B cell (primary cell): ENCODE results near the gene SUSD4. TPM values are rescaled to one million over a fixed set of nuclear protein-coding genes. Genes with fewer than 3 reads are reported as not detected.

Experiments
- ATAC-seq: fragments of 200-7000 bp; cut with Tn5 transposase; one replicate; pipeline ENCODE4 v1.10.0; 2021; ENCODE audit warnings: low read depth, mild to moderate bottlenecking, moderate number of reproducible peaks, moderate library complexity
- CTCF ChIA-PET: fragments of 350-600 bp; sonication (Branson Sonifier 250); formaldehyde crosslinking; loops from one replicate; lab custom pipeline; 2021; ENCODE audit warnings: antibody characterized with exemption, inconsistent platforms; lab: Charles Lee
- POLR2A ChIA-PET: fragments of 350-600 bp; sonication (Branson Sonifier 250); formaldehyde crosslinking; loops from one replicate; lab custom pipeline; 2021; ENCODE audit warnings: antibody characterized with exemption; lab: Charles Lee
- DNase-seq: peaks from one replicate; pipeline ENCODE4 v3.0.0; 2013
- H2AFZ ChIP-seq: 2 replicates; pipeline ENCODE4 v1.6.1; 2012; ENCODE audit warnings: mild to moderate bottlenecking, low read depth, low read length; ENCODE audit not compliant: insufficient read depth, poor library complexity, severe bottlenecking
- H3K27ac ChIP-seq, 2 donors: 1 replicate in 1 of 2; 2 replicates in 1 of 2; pipeline ENCODE4 v1.5.1; 2012 to 2013; ENCODE audit warnings: low read length in 2 of 2, mild to moderate bottlenecking in 2 of 2, moderate library complexity in 1 of 2
- H3K27me3 ChIP-seq, 4 experiments: fragments of 200-600 bp in 1 of 4; sonication (generic) in 1 of 4; replicated peaks in 1 of 4; 1 replicate in 2 of 4; 2 replicates in 2 of 4; pipeline versions ENCODE4 v1.6.1 to v1.7.0; 2013 to 2016; ENCODE audit warnings: low read length in 3 of 4, mild to moderate bottlenecking in 2 of 4, mixed read lengths in 1 of 4, moderate library complexity in 1 of 4; ENCODE audit not compliant: insufficient read depth in 4 of 4, control insufficient read depth in 3 of 4; ENCODE audit errors: control extremely low read depth in 1 of 4
- H3K36me3 ChIP-seq, 2 experiments: replicated peaks in 1 of 2; 1 replicate in 1 of 2; 2 replicates in 1 of 2; pipeline versions ENCODE4 v1.6.1 to v1.7.1; 2013; ENCODE audit warnings: low read length in 1 of 2; ENCODE audit not compliant: insufficient read depth in 2 of 2, control insufficient read depth in 1 of 2; ENCODE audit errors: control extremely low read depth in 1 of 2, extremely low read depth in 1 of 2
- H3K4me1 ChIP-seq, 2 donors: fragments of 200-600 bp in 1 of 2; sonication (generic) in 1 of 2; 1 replicate in 1 of 2; 2 replicates in 1 of 2; pipeline versions ENCODE4 v1.5.1 to v1.6.1; 2013 to 2017; ENCODE audit warnings: low read length in 2 of 2; ENCODE audit not compliant: control insufficient read depth in 2 of 2, insufficient read depth in 2 of 2
- H3K4me2 ChIP-seq: replicated peaks from 2 replicates; pipeline ENCODE3; 2012; ENCODE audit warnings: mild to moderate bottlenecking, low read depth, low read length; ENCODE audit not compliant: poor library complexity, severe bottlenecking
- H3K4me3 ChIP-seq, 5 experiments: fragments of 200-600 bp in 1 of 5; sonication (generic) in 1 of 5; 1 replicate in 3 of 5; 2 replicates in 2 of 5; pipeline versions ENCODE4 v1.5.1 to v1.7.0; 2011 to 2016; ENCODE audit warnings: low read length in 4 of 5, mild to moderate bottlenecking in 4 of 5, low read depth in 2 of 5, control low read depth in 1 of 5, moderate library complexity in 1 of 5; ENCODE audit not compliant: insufficient read depth in 1 of 5; ENCODE audit errors: control extremely low read depth in 1 of 5, extremely low read depth in 1 of 5
- H3K79me2 ChIP-seq: fragments of 200-600 bp; sonication (generic); one replicate; pipeline ENCODE4 v1.6.0; 2016; ENCODE audit warnings: low read length; ENCODE audit not compliant: control insufficient read depth, insufficient read depth
- H3K9ac ChIP-seq: fragments of 200-600 bp; sonication (generic); 2 replicates; pipeline ENCODE4 v1.6.1; 2017; ENCODE audit warnings: mild to moderate bottlenecking, low read length, moderate library complexity
- H3K9me3 ChIP-seq, 3 donors: one replicate each; pipeline versions ENCODE4 v1.6.1 to v1.7.1; 2013; ENCODE audit warnings: low read length in 2 of 3; ENCODE audit not compliant: control insufficient read depth in 2 of 3, insufficient read depth in 1 of 3; ENCODE audit errors: control extremely low read depth in 1 of 3
- H4K20me1 ChIP-seq: 2 replicates; pipeline ENCODE4 v1.6.0; 2012; ENCODE audit warnings: mild to moderate bottlenecking, low read length; ENCODE audit not compliant: insufficient read depth, control insufficient read depth, poor library complexity, severe bottlenecking
- H3K27ac Mint-ChIP-seq: one replicate; pipeline ENCODE4 v1.8.0; 2021; ENCODE audit warnings: mixed read lengths
- H3K27me3 Mint-ChIP-seq: one replicate; pipeline ENCODE4 v1.8.0; 2021; ENCODE audit warnings: mixed read lengths
- H3K4me1 Mint-ChIP-seq: one replicate; pipeline ENCODE4 v1.8.0; 2021; ENCODE audit warnings: mixed read lengths
- H3K4me3 Mint-ChIP-seq: one replicate; pipeline ENCODE4 v1.8.0; 2021; ENCODE audit warnings: mixed read lengths
- H3K9me3 Mint-ChIP-seq: one replicate; pipeline ENCODE4 v1.8.0; 2022; ENCODE audit warnings: mixed read lengths; ENCODE audit not compliant: insufficient read depth
- EZH2 ChIP-seq: IDR thresholded peaks from 2 replicates; pipeline ENCODE4 v1.6.1; 2012; ENCODE audit warnings: borderline replicate concordance, low read depth, mild to moderate bottlenecking, moderate library complexity, low read length; ENCODE audit not compliant: insufficient read depth, poor library complexity, severe bottlenecking
- WGBS: methylation state at CpG from one replicate; pipeline ENCODE4 v1.1.5; 2013; ENCODE audit warnings: missing lambda C conversion rate; ENCODE audit not compliant: insufficient coverage; 5-methylcytosine and 5-hydroxymethylcytosine counted together
- intact Hi-C: fragments of 100-400 bp; cut with micrococcal nuclease; formaldehyde crosslinking; loops from one replicate; pipeline ENCODE4 v1.10.0; 2022
- polyA plus RNA-seq: library from polyadenylated mRNA; depleted of rRNA; stranded (reverse); fragments of >200 nt; gene quantifications from 2 replicates; pipeline ENCODE4 v1.2.3, GENCODE V29; 2012
- total RNA-seq, 2 donors: library from RNA; stranded (reverse); fragments of 120-200 nt in 1 of 2; gene quantifications; 1 replicate in 1 of 2; 2 replicates in 1 of 2; pipeline versions ENCODE4 v1.2.3 to v1.2.4, GENCODE V29; 2013 to 2022
- TF ChIP-seq, protein P1 (sequence below): fragments of 200-600 bp; IDR thresholded peaks from one replicate; pipeline ENCODE4 v1.8.0; 2022; ENCODE audit warnings: antibody characterized with exemption, mild to moderate bottlenecking

The SUSD4 gene
- total and polyA plus RNA-seq, 2 donors (not counting 1 experiment from before 2014, with no cell fraction given), result 0.13 TPM; not detected in 1

DNA sequence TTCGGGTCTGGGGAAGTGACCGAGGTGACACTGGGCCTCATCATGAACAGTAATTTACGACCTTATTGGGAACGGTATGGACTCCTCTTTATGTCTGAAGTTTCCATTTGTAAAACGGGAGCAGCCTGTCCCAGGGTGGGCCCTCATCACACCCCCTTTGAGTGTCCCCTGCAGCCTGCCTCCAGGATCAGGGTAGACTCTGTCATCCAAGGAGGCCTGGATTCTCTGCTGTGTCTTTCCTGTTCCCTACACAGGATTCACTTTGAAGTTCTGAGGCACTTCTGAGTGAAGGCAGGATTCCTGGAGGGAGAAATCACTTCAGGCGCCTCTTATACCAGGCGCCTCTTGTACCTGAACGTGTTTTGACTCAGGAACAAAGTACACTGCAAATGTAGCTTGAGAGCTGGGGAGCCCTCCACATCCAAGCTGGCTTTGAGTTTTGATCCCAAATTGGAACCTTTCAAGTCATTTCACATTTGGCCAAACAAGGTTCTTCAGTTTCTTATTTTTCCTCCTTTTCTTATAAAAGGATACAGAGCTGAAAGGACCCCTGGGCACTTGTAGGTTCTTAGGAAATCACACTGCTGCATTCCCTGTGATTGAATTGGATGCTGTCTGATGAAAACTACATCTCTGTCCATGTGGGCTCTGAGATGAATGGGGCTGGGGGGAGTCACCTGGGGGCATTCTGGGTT is 106.0 kb downstream of the SUSD4 start:
- H3K9me3 ChIP-seq, result no peaks in the 10 kb centered on the region
- no peaks in the 10 kb centered on the region for H4K20me1 ChIP-seq
- Mint-ChIP-seq H3K4me1 (no peaks in the 10 kb centered on the region), H3K27ac (no peak overlapping the region), H3K4me3 (no peak overlapping the region), H3K27me3 (peaks cover 26% of the 10 kb centered on the region), H3K9me3 (no peaks in the 10 kb centered on the region)
- no peak overlapping the region for H3K9ac ChIP-seq
- intact Hi-C loops, result no loop called here
- WGBS, result 84% methylated on average over 6 of the region's 8 CpGs
- no peak overlapping the region for H3K4me2 ChIP-seq
- H3K79me2 ChIP-seq, result no peaks in the 10 kb centered on the region
- no peaks in the 10 kb centered on the region for H3K4me1 ChIP-seq
- H3K4me3 ChIP-seq, result no peak overlapping the region
- CTCF ChIA-PET, result no interaction called here
- no peaks in the 10 kb centered on the region for H3K36me3 ChIP-seq
- H3K27ac ChIP-seq, result no peak overlapping the region
- DNase-seq (no peak), ATAC-seq (no peak)
- H2AFZ ChIP-seq, result no peak overlapping the region
- POLR2A ChIA-PET, result no interaction called here
- H3K27me3 ChIP-seq, result peaks cover 0 to 7% (median 0%) of the 10 kb centered on the region in 4 experiments
- TF ChIP-seq EZH2, result no peak
- TF ChIP-seq, protein P1, sequence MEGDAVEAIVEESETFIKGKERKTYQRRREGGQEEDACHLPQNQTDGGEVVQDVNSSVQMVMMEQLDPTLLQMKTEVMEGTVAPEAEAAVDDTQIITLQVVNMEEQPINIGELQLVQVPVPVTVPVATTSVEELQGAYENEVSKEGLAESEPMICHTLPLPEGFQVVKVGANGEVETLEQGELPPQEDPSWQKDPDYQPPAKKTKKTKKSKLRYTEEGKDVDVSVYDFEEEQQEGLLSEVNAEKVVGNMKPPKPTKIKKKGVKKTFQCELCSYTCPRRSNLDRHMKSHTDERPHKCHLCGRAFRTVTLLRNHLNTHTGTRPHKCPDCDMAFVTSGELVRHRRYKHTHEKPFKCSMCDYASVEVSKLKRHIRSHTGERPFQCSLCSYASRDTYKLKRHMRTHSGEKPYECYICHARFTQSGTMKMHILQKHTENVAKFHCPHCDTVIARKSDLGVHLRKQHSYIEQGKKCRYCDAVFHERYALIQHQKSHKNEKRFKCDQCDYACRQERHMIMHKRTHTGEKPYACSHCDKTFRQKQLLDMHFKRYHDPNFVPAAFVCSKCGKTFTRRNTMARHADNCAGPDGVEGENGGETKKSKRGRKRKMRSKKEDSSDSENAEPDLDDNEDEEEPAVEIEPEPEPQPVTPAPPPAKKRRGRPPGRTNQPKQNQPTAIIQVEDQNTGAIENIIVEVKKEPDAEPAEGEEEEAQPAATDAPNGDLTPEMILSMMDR, result no peak

DNA sequence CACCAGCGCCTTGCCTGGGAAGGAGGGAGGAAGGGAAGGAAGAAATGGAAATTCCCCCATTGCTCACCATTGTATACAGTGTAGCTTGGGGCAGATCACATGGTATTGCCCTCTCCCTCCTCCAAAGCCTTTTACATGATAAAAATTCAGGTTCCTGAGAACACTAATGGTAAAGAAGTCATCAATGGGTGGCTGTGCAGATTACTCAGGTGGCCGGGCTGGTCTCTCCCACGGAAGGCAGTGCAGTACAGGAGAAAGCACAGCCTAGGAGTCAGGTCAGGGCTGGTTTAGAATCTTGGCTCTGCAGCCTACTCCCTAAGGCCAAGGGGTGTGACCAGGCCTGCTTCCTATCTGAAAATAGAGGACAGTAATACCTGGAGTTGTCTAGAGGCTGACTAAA is 107.9 kb downstream of the SUSD4 start:
- H2AFZ ChIP-seq, result no peak overlapping the region
- intact Hi-C loops, result no loop called here
- TF ChIP-seq EZH2, result no peak
- TF ChIP-seq, protein P1, result no peak
- DNase-seq (no peak), ATAC-seq (no peak)
- no peaks in the 10 kb centered on the region for H3K36me3 ChIP-seq
- H3K4me2 ChIP-seq, result no peak overlapping the region
- no peak overlapping the region for H3K27ac ChIP-seq
- POLR2A ChIA-PET, result no interaction called here
- H3K9ac ChIP-seq, result no peak overlapping the region
- H3K4me3 ChIP-seq, result no peak overlapping the region
- peaks cover 0 to 7% (median 0%) of the 10 kb centered on the region in 4 experiments for H3K27me3 ChIP-seq
- no peaks in the 10 kb centered on the region for H3K4me1 Mint-ChIP-seq
- no peaks in the 10 kb centered on the region for H3K9me3 ChIP-seq
- H3K27me3 Mint-ChIP-seq, result peaks cover 19% of the 10 kb centered on the region
- no peak overlapping the region for H3K4me3 Mint-ChIP-seq
- no peaks in the 10 kb centered on the region for H4K20me1 ChIP-seq
- H3K27ac Mint-ChIP-seq, result no peak overlapping the region
- H3K9me3 Mint-ChIP-seq, result peaks cover 2% of the 10 kb centered on the region
- H3K4me1 ChIP-seq, result no peaks in the 10 kb centered on the region
- CTCF ChIA-PET, result no interaction called here
- H3K79me2 ChIP-seq, result no peaks in the 10 kb centered on the region
- 94% methylated on average over 2 of the region's 3 CpGs for WGBS
